SIG-M5 (cell line): ENCODE measurements around the gene NYNRIN.
"Not testable (repeated sequence)": the region's sequence is repeated elsewhere in the genome, so short reads cannot be mapped to it uniquely, and the experiment has no call there.

Experiments
- DNase-seq: peaks from one replicate; lab custom pipeline; 2025; lab: John Stamatoyannopoulos, UW

Gene NYNRIN

DNA sequence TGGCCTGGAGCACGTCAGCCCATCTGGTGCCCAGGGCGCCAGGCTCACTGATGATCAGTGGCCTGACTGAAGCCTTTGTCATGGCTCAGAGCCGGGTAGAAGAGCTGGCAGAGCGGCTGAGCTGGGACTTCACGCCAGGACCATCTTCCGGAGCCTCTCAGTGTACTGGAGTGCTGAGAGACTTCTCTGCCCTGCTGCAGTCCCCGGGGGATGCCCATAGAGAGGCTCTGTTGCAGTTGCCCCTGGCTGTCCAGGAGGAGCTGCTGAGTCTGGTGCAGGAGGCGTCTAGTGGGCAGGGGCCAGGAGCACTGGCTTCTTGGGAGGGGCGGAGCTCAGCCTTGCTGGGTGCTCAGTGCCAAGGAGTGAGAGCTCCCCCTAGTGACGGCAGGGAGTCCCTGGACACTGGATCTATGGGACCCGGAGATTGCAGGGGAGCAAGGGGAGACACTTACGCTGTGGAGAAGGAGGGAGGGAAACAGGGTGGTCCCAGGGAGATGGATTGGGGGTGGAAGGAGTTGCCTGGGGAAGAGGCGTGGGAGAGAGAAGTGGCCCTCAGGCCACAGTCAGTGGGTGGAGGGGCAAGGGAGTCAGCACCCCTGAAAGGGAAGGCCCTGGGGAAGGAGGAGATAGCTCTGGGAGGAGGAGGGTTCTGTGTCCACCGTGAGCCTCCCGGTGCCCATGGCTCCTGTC is 32.9 kb downstream of the NYNRIN start:
- DNase-seq = peak; percentile 25

DNA sequence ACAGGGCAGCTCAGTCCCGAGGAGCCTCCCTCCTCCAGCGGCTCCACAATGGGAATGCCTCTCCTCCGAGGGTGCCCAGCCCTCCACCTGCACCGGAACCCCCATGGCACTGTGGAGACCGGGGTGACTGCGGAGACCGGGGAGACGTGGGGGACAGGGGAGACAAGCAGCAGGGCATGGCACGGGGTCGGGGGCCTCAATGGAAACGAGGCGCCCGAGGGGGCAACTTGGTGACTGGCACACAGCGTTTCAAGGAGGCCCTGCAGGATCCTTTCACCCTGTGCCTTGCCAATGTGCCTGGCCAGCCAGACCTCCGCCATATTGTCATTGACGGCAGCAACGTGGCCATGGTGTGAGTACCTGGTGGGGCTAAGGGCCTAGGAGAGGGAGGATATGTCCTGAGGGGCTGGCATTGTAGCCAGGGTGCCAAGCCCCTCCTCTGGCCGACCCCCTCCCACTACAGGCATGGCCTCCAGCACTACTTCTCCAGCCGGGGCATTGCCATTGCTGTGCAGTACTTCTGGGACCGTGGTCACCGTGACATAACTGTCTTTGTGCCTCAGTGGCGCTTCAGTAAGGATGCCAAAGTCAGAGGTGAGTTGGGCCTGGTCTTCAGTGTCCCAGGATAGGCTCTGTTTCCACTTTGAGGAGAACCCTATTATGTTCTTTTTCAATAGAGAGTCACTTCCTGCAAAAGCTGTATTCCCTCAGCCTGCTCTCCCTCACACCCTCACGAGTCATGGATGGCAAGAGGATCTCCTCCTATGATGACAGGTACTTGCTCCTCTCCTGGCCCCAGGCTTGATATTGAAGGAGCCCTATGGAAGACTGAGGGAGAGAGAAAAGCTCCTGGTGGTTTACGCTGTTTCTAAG is 33.7 kb downstream of the NYNRIN start:
- DNase-seq = no peak

DNA sequence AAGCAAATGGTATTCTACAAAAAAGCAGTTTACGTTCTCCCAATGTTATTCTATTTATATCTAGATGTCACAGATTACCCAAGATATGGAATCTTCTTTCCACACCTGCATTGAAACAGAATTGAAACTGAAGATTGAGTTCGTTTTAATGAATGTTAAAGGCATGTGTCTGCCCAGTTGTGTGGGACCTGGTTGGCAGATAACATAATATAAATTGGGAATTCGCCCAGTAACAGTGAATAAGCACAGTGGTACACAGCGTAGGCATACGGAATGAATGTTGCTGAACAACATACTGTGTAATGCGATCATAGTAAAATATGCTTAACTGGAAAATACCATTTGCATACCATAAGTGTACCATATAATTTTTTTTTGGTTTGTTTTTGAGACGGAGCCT is 35.2 kb downstream of the NYNRIN start:
- no peak for DNase-seq

DNA sequence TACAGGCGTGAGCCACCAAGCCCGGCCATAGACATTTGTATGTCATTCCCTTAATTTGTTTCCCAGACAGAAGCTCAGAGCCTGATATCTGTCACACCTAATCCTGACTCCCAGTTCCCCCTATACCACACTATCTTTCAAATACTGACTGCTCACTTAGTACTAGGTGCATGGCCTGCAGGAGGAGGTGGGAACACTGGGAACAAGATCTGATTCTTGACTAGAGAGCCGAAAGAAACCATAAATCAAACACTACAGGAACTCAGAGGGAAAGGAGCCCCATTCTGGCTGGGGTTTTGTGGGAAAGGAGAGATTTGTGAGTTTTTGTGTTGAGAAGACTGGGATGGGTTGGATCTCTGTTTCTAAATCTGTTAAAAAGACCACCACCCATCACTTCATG is 35.9 kb downstream of the NYNRIN start:
- no peak for DNase-seq

DNA sequence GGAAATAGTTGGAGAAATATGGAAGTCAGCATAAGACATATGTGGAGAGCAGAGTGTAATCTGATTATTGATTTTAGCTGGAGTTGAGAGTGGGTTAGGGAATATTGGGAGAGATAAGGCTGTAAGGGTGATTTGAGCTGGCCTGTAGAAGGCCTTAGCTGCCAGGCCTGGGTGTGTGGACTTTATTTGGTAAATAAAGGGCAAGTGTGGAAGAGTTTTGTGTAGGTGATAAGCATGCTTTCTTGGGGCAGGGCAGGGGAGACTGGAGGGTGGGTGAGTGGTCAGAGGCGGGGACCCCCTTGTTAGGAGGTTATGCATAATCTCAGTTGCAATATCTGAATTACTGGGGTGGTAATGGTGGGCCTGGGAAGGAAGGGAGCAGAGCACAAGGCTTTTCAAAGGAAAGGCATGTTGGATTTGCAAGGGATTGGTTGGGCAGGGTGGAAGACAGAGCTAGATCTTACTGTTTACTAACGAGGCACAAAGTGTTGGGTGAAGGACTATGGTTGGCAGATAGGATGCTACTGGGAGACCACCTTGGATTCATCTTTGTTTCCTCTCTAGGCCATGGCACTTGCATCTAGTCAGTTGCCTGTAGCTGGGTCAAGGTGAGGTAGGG is 36.5 kb downstream of the NYNRIN start:
- no peak for DNase-seq

DNA sequence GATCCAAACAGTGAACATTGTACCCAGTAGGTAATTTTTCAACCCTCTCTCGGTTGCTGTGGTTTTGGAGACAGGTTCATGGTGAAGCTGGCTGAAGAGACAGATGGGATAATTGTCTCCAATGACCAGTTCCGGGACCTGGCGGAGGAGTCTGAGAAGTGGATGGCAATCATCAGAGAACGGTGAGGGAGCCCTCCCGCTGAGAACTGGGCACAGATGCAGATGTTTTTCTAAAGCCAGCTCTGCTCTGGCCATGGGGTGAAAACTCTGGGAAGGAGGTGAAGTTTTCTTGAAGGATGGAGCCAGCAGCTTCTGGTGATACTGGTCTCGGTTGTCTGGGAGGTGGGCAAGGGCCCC is 37.2 kb downstream of the NYNRIN start:
- no peak for DNase-seq

DNA sequence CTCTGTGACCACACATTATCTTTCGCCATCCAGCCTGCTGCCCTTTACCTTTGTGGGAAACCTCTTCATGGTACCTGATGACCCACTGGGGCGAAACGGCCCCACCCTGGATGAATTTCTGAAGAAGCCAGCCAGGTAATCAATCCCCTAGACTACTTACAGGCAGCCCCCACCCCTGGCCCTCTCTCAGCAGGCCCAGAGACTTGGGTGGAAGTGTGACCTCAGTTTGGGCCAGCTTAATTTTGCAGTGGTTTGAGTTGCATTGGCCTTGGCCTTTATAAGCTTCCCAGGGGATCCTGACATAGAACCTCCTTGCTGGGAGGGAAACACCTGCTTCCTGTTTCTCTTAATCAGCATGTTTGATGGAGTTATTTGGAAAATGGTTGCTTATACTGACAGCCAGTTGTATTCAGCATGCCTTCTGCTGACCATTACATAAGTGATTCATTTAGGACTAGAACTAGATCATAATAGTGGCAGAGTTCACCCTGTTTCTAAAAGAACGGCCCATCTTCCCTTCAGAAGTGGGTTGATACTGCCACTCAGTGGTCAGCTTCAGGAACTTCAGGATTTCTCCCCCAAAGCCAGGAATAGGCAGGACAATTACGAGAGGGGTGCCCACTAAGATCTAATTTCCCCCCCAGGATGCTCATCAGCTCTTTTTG is 37.7 kb downstream of the NYNRIN start:
- DNase-seq = peak; percentile 15

DNA sequence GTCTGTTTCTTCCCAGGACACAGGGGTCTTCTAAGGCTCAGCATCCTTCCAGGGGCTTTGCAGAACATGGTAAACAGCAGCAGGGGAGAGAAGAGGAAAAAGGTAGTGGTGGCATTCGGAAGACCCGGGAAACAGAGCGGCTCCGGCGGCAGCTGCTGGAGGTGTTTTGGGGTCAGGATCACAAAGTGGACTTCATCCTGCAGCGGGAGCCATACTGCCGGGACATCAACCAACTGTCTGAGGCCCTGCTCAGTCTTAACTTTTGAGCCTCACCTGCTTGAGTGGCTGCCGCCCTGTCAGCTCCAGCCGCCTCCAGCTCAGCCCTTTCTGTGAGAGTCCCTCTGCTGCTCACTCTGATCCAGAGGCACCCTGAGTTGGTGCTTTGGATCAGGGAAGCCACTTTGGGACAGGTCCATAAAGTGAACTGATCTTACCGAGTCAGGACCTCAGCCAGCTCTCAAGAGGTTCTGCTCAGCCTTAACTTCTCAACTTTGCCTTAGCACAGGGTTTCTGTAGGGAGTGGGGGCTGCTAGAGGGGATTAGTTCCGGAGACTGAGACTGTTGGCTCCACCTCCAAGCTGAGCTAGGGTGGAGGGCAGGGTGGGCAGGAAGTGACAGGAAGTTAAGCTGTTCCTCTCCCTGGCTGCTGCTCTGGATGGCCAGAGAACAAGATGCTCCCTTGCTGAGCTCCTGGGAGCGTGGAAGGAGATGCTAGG is 38.4 kb downstream of the NYNRIN start:
- no peak for DNase-seq

DNA sequence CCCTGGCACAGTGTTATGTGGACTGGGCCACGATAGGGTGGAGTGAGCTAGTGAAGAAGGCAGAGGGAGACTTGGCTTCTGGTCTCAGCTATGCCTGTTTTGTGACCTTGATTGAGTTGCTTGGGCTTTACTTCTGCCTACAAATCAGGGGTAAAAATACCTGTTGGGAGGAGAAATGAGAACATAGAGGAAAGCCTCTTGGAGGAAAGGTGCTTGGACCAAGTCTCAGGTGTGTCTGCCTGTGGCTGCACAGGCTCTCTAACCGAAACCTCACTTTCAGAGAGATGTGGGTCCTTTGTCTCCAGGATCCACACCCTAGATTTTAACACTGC is 38.9 kb downstream of the NYNRIN start:
- DNase-seq = no peak

DNA sequence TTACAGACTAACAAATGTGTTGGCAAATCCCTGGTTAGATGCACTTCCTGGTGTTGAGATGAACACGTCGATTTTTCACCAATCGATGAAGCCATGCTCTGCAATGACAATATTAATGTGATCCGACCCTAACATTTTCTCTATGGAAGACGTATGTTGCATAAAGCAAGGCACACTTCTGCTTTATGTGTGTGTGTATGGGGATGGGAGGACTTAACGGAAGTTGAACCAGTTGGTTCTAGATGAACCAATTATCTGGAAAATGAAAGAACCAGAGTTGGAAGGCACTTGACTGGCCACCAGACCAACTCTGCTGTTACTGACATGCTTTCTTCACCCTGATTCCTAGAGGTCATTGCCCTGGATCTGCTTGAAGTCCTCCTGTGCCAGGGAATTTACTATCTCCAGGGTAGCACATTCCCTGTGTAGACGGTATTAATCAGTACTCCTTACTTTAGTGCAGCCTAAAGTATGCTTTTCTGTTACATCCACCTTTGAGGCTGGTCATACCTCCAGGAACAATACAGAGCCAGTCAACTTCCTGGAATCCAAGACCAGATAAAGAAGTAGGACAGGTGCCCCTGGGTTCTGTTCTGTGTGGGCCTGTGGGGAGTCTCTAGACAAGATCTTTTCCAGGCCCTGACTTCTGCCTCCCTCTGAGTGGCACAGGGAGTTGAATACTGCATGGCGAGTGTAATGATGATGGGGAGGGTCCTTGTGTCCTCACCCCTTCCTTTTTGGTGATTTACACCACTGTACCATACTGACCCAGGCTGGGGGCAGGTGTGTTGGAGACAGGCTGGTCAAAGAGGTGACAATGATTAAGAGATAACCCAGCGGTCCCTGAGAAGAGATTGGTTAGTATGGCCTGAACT is 39.7 kb downstream of the NYNRIN start:
- no peak for DNase-seq

DNA sequence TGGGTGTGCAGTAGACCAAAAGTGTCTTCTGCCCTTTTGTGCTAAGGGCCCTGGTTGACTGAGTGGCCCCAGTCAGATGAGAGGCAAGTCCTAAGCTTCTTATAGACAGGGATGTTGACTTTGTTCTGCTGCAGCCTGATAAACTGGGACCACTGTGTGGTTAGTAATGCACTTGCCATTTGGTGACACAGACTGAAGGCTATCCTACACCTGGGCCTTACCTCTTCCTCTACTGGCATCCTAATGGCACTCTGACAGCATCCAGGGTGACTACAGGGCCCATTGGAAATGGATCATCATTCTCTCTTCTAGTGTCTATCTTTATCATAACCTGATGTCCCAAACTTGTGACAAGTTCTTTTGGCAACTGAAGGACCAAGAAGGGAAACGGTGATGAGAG is 40.5 kb downstream of the NYNRIN start:
- no peak for DNase-seq

DNA sequence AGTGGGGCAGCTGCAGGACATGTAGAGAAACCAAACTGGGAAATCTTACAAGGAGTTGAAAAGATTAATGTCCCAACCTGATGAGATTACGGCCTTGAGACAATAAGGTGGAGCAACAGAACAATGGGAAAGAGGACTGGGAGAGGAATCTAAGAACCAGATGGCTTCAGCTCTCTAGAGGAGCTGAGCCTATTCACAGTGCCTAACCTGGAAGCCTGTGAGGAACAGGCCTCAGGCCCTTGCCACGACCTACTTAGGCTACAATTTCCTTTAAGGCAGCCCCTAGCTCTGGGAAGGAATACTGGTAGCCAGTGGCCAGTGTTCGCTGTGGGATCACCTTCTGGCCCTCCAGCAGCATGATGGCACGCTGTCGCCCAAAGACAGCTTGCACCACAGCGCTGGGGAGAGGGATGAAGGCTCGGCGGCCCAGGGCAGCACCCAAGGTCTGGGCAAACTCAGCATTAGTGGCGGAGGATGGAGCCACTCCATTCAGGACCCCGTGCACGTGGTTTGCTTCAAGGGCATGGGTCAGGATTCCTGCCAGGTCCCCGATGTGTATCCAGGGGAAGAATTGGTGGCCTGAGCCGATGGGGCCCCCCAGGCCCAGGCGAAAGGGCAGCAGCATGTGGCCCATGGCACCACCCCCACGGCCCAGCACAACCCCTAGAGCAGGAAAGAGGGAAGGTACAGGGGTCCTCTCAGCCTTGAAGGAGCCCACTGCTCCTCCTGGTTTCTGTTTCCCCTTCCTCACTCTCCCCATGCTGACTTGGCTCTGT is 41.2 kb downstream of the NYNRIN start:
- DNase-seq = no peak

DNA sequence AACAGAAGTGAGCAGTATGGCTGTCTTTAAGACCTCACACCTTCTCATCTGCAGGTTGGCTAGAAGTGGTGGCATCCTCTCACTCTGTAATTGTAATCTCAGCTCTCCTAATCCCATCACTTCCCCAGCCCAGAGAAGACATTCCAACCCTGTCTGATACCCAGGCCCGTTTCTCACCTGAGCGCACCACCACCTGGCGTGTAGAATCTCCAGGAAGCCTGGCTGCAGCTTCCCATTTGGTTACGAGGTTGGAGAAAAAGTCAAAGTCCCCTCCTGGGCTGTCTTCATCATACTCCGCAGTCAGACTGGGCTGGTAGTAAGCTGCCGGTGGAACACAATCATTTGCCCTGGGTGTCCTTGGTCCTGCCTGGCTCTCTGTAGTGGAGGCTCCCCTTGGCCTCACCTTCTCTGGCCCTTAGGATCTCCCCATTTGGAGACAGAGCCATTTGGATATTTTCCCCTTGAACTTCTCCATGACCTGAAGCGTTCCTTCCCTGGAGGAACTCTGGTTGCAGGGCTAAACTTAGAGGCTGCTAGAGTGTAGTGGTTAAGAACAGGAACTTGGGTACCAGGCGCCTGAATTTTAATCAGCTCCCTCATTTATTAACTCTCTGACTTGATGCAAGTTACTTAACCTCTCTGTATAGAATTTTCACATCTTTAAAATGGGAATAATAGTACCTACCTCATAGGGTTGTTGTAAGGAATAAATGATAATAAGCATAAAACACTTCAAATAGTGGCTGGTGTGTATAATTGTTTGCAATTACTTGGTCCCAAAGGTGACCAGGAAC is 42.0 kb downstream of the NYNRIN start:
- DNase-seq = no peak

DNA sequence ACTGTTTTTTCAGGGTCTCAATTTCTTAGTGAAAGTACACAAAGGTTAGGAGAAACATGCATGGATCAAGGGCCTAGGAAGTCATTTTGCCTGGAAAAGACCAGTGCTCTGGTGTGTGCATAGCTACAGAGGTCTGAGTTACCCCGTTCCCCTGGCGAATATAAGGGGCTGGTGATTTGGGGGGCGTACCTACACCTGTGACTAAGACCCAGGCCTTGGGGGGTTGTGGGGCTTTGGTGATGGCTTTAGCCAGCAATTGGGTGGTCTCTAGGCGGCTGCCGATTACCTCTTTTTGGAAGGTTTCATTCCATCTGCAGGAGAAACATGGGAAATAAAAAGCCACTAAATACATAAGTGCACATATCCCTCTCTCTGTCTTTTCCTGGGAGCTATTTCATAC is 42.7 kb downstream of the NYNRIN start:
- no peak for DNase-seq

DNA sequence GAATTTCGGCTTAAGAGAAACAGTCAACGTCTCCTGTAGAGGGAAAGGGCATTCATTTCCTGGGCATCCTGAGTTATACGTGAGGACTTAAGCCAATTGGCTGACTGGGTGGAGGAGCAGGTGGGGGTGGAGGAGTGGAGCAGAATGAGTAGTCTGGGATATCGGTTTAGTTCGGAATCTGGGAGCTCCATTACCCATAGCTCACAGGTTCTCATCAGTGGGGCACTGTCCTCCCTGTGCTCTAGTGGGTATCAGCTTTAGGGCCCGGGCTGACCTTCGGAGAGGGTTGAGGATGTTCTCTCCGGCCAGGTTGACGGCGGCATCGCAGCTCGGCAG is 43.1 kb downstream of the NYNRIN start:
- DNase-seq = no peak

DNA sequence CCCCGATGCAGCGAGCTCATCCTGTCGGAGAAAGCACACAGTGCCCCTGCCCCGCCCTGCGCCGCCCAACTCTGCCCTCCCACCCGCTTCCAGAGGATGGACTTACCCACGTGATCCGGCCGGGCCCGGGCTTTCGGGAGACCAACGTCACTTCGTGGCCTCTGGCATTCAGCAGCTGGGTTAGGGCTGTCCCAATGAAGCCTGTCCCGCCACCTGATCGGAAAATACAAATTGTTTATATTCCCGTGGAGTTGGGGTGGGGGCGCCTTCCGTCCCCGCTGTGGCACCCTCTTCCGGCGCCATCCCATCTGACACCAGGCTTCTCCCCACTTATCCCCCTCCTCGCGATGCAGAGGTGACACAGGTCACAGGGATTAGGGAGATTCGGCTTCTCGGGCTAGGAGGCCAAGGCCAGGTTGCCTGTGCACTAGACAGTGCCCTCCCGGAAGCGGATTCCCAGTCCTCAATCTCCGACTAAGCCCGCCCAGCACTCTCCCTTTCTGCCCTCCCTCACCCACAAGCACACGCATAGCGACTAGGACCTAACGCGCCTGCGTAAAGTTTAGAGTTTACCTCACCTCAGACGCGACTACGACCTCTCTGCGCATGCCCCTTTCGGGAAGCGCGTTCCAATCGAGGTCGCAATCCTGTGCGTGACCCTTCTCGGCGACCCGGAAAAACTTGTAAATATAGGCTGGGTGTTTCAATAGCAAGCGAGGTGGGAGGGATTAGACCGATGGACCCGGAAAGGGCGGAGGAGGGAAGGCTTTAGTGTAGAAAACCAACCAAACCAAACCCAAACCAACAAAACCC is 43.6 kb downstream of the NYNRIN start, which contains the start of gene SDR39U1:
Gene SDR39U1 (minus strand): TSS at position 537 of the 813 bp plus-strand sequence. CDS start 7 bp downstream, at position 530.
- DNase-seq = peak; percentile 89

DNA sequence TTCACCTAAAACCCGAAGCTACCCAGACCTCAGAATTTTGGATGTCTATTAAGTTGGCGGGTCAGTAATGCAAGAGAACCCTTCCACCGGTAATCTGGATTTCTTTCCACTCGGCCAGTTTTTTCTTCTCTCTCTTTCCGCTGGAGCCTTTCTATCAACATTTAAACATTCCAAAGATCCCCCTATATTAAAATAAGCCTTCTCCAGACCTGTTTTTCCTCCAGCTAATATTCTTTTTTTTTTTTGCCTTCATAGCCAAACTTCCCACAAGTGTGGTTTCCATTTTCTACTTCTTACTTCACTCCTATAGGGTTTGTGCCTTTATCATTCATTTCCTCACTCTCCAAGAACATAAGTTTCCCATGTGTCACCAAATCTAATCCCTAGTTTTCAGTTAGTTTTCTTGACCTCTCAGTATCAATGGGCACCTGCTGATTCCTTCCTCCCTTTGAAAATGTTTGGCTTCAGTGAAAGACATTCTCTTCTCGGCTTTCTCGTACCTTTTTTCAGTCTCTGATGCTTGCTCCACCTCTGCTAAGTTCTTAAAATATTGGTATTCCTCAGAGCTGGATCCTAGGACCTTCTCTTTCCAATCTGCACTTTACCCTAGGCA is 44.4 kb downstream of the NYNRIN start:
- DNase-seq = no peak

DNA sequence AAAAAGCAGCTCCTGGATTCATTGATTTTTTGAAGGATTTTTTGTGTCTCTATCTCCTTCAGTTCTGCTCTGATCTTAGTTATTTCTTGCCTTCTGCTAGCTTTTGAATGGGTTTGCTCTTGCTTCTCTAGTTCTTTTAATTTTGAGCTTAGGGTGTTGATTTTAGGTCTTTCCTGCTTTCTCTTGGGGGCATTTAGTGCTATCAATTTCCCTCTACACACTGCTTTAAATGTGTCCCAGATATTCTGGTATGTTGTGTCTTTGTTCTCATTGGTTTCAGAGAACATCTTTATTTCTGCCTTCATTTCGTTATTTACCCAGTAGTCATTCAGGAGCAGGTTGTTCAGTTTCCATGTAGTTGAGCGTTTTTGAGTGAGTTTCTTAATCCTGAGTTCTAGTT is 52.0 kb downstream of the NYNRIN start:
- not testable (repeated sequence) for DNase-seq
